NCI-H2107 treated with DMSO at 0.1 percent for 48 hours (cell line): ENCODE measurements around the gene CHCHD5.
"Not testable (repeated sequence)": the region's sequence is repeated elsewhere in the genome, so short reads cannot be mapped to it uniquely, and the experiment has no call there.

ENCODE experiments used
- DNase-seq: peaks from one replicate; lab custom pipeline; 2025; ENCODE audit not compliant: unreplicated experiment; lab: John Stamatoyannopoulos, UW

Gene CHCHD5

DNA sequence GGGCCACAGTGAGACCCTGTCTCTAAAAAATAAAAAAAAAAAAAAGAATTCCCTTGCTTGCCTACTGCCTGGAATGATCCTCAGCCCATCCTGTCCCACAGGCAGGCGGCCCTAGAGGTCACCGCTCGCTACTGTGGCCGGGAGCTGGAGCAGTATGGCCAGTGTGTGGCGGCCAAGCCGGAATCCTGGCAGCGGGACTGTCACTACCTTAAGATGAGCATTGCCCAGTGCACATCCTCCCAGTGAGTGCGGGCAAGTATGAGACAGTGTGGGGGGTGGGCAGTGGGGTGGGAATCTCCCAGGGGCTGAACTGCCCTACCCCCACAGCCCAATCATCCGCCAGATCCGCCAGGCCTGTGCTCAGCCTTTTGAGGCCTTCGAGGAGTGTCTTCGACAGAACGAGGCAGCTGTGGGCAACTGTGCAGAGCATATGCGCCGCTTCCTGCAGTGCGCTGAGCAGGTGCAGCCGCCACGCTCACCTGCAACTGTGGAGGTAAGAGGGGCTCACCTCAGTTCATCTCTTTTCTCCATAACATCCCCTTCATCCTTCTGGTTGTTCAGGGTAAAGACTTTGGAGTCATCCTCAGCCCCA, 1.6 kb downstream of the CHCHD5 start:
- no peak for DNase-seq

GRCh38 chr2:112588611-112589045, 4.2 kb downstream of the CHCHD5 start:
- DNase-seq: no peak

DNA sequence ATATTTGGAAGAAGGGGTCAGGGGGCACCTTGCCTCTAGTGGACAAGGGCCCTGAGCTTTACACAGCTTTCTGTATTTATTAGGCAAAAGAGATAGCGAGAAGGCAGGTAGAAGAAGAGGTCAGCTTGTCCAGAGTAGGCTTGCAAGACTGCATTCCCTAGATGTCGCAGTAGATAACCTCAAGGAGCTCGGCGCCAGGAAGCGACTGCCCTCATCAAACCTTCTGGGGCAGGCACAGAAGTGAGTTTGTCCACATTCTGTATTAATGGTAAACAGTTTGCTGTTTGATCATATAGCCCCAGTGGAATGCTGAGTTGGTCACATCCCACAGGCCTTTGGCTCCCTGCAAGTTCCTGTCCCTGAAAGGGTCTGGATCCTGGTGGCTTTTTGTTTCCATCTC, 7.0 kb downstream of the CHCHD5 start:
- no peak for DNase-seq

DNA sequence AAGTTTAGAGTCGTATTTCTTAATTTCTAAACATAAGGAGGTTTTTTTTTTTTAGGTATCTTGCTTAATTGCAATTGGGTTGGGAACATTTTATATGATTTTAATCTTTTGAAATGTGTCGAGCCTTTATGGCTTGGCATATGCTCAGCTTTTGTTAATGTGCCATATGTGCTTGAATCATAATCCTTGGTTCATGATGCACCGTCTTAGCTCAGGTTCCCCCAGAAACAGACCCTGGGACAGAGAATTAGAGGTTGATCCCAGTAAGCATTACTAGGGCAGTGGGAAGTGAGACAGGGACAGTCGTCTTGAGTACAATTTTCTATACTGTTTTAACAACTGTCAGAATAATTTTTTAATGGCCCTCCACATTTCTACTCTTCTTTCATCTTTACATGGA, 9.3 kb downstream of the CHCHD5 start:
- no peak for DNase-seq

GRCh38 chr2:112597537-112598322, 13.3 kb downstream of the CHCHD5 start:
- no peak for DNase-seq

DNA sequence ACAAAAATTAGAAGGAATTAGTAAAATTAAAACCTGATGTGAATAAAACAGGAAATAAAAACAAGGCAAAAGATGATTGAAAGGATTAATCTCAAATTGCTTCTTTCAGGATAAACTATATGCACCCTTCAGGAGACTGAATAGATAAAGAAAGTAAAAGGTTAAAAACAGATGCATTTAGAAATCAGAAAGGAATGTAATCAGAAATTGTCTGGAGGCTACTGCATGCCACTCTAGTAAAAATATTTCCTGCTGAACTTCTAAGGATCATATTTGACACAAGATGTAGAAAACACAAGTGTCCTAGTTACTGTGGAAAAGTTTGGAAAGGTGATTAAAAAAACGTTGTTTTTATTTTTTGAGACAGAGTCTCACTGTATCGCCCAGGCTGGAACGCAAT, 16.2 kb downstream of the CHCHD5 start:
- no peak for DNase-seq

DNA sequence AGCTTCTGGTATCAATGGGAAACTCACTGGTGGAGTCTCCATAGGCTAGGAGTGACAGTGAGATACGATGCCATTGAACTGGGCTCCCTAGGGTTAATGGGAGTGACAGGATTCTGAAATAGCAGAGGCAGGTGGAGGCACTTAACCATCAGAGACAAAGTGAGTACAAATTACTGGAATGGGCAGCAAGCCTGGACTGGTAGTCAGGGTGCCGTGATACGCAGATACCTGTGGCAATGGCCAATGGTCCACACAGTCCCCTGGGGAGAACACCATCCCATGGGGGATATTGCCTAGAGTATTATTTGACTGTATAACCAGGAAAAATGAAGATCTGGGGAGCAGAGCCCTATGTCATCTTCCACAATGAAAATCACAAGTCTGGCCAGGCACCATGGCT, 17.3 kb downstream of the CHCHD5 start:
- no peak for DNase-seq

DNA sequence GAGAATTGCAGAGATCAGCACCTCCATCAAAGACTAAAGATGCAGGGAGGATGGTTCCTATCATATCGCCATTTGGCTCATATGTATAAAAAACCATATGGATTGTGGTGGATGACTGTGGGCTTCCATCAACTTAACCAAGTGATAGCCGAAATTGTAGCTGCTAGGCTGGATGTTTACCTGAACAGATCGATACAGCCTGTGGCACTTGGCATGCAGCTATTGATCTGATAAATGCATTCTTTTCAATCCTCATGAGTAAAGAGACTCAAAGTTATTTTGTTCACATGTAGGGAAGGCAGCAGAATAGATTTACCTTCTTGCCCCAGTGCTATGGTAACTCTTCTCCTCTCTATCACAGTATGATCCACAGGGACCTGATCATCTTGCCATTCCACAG, 18.5 kb downstream of the CHCHD5 start:
- no peak for DNase-seq

- DNase-seq: no peak
These were observed 19.3 kb downstream of the CHCHD5 start for GRCh38 chr2:112603731-112604130.

- DNase-seq: no peak
These were observed 20.5 kb downstream of the CHCHD5 start for GRCh38 chr2:112604952-112605351.

GRCh38 chr2:112605926-112606325, 21.5 kb downstream of the CHCHD5 start:
- DNase-seq: no peak

DNA sequence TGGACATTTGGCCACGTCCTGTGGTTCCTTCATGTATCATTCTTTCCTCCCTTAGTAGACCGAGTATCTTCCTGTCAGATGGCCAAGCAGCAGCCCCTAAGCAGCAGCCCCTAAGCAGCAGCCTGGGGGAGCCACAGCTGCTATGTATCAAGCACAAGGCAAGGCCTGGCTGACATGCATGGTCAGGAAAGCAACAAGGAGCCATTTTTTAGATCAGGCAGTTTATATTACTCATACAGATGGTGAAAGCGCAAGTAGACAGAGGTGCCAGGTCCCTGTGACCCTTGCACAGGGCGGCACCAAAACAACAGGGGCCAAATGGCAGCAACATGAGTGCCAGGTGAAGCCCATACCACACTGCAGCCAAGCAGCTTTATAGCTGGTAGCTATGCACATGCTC, 22.1 kb downstream of the CHCHD5 start:
- no peak for DNase-seq

DNA sequence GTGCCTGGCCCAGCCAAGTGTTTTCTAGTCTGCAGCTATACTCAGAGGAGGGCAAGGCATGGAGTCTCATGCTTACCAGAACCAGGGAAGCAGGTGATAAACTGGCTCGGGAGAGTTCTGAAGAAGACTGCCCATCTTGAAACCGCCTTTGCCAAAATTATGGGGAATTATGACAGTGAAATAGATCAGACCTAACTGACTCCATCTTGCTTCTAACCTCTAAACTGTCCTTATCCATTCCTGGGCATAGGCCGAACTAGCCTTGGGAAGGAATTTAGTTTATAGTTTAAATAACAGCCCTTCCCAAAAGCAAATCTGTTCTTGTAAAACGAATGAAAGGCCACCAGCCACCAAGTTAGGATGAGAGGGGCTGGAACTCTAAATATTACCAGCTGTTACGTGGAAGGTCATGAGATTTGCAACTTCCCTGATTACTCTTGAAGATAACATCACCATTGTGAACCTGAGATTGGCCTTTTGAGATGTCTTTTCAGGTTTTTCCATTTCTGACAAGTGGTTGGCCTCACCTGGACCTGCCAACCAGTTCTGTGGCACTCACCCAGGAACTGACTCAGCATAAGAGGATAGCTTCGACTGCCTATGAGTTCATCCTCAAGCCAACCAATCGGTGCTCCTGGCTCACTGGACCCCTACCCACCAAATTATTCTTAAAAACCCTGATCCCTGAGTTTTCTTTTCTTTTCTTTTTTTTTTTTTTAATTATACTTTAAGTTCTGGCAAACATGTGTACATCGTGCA, 23.4 kb downstream of the CHCHD5 start:
- no peak for DNase-seq

- DNase-seq: not testable (repeated sequence)
These were observed 24.9 kb downstream of the CHCHD5 start for GRCh38 chr2:112609320-112609719.

GRCh38 chr2:112612283-112612682, 27.9 kb downstream of the CHCHD5 start:
- DNase-seq: not testable (repeated sequence)

GRCh38 chr2:112614201-112614840, 29.9 kb downstream of the CHCHD5 start:
- DNase-seq: no peak

- DNase-seq: no peak
These were observed 30.6 kb downstream of the CHCHD5 start for GRCh38 chr2:112615051-112615450.

- not testable (repeated sequence) for DNase-seq
These were observed 31.4 kb downstream of the CHCHD5 start for GRCh38 chr2:112615798-112616197.

GRCh38 chr2:112618383-112618782, 34.0 kb downstream of the CHCHD5 start:
- DNase-seq: no peak

- DNase-seq: no peak
These were observed 37.5 kb downstream of the CHCHD5 start for GRCh38 chr2:112621790-112622527.

DNA sequence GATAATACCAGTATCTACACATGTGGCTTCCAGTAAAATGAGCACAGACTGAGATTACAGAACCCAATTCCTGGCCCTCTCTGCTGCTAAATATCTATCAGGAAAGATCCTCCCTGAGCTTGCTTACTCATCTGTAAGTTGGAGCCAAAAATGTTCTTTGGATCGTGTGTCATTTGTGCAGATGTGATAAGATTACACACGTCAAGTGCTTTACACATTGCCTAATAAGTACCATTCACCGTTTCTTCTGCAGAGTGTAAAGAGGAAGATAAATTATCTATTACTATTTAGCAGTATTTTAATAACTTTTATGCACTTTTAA, 38.1 kb downstream of the CHCHD5 start:
- DNase-seq: no peak
